Activated CD4-positive, CD25-positive, alpha-beta regulatory T cell treated with anti-CD3 and anti-CD28 coated beads, Interleukin-2, amount 50 U/mL, for 16 hours (primary cell): ENCODE measurements around the gene SPN.
"Not testable (repeated sequence)": the region's sequence is repeated elsewhere in the genome, so short reads cannot be mapped to it uniquely, and the experiment has no call there.

ENCODE experiments used
- DNase-seq: peaks from one replicate; pipeline ENCODE4 v3.0.0-alpha.2; 2020; ENCODE audit warnings: low read depth, low spot score

SPN gene

GRCh38 chr16:29663016-29663806 lies at the start of gene SPN:
Gene SPN (plus strand): TSS chr16:29663247. CDS start chr16:29663729, 482 bp downstream.
- DNase-seq, result no peak

GRCh38 chr16:29613307-29614057 lies 49.6 kb upstream of the SPN start:
- DNase-seq, result peak; percentile 74

- DNase-seq, result not testable (repeated sequence)
Observed at GRCh38 chr16:29614691-29615314, 48.2 kb upstream of the SPN start.

GRCh38 chr16:29616127-29616526 lies 46.9 kb upstream of the SPN start:
- not testable (repeated sequence) for DNase-seq

- not testable (repeated sequence) for DNase-seq
Observed at GRCh38 chr16:29620591-29620990, 42.5 kb upstream of the SPN start.

- not testable (repeated sequence) for DNase-seq
Observed at GRCh38 chr16:29622738-29623137, 40.3 kb upstream of the SPN start.

GRCh38 chr16:29623253-29623652 lies 39.8 kb upstream of the SPN start:
- not testable (repeated sequence) for DNase-seq

- DNase-seq, result not testable (repeated sequence)
Observed at GRCh38 chr16:29625114-29625513, 37.9 kb upstream of the SPN start.

GRCh38 chr16:29626778-29627331 lies 36.2 kb upstream of the SPN start:
- DNase-seq, result not testable (repeated sequence)

- not testable (repeated sequence) for DNase-seq
Observed at GRCh38 chr16:29627661-29628075, 35.4 kb upstream of the SPN start.

GRCh38 chr16:29628707-29629106 lies 34.3 kb upstream of the SPN start:
- DNase-seq, result not testable (repeated sequence)

GRCh38 chr16:29629318-29629717 lies 33.7 kb upstream of the SPN start:
- not testable (repeated sequence) for DNase-seq

- not testable (repeated sequence) for DNase-seq
Observed at GRCh38 chr16:29631658-29632057, 31.4 kb upstream of the SPN start.

- DNase-seq, result not testable (repeated sequence)
Observed at GRCh38 chr16:29635902-29636301, 27.1 kb upstream of the SPN start.

GRCh38 chr16:29636368-29636767 lies 26.7 kb upstream of the SPN start:
- DNase-seq, result not testable (repeated sequence)

- DNase-seq, result not testable (repeated sequence)
Observed at GRCh38 chr16:29638751-29639150, 24.3 kb upstream of the SPN start.

GRCh38 chr16:29641561-29641960 lies 21.5 kb upstream of the SPN start:
- no peak for DNase-seq

- no peak for DNase-seq
Observed at GRCh38 chr16:29643596-29643995, 19.5 kb upstream of the SPN start.

GRCh38 chr16:29644338-29644857 lies 18.6 kb upstream of the SPN start:
- DNase-seq, result no peak

GRCh38 chr16:29644973-29645693 lies 17.9 kb upstream of the SPN start:
- no peak for DNase-seq

- no peak for DNase-seq
Observed at GRCh38 chr16:29645694-29646187, 17.3 kb upstream of the SPN start.
